Mucosa of rectum (tissue), 2 donors: Measurements from ENCODE around the gene PLD3.
A peak's percentile ranks its signal among the peaks of the same experiment; 100 is the strongest.

Experiments used
- H3K27ac ChIP-seq, 2 donors: one replicate each; pipeline ENCODE4 v1.7.0; 2013; ENCODE audit warnings: inconsistent platforms in 2 of 2, low read depth in 2 of 2, low read length in 2 of 2
- H3K27me3 ChIP-seq, 2 donors: one replicate each; pipeline ENCODE4 v1.7.0; 2013; ENCODE audit warnings: low read length in 2 of 2; ENCODE audit not compliant: control insufficient read depth in 2 of 2, insufficient read depth in 2 of 2
- H3K36me3 ChIP-seq, 2 donors: one replicate each; pipeline ENCODE4 v1.7.0; 2013; ENCODE audit warnings: low read length in 2 of 2; ENCODE audit not compliant: control insufficient read depth in 2 of 2, insufficient read depth in 2 of 2
- H3K4me1 ChIP-seq, 2 donors: one replicate each; pipeline ENCODE4 v1.7.0; 2013; ENCODE audit warnings: low read length in 2 of 2, mild to moderate bottlenecking in 1 of 2; ENCODE audit not compliant: control insufficient read depth in 2 of 2, insufficient read depth in 2 of 2
- H3K4me3 ChIP-seq, 2 donors: one replicate each; pipeline ENCODE4 v1.7.0; 2013; ENCODE audit warnings: low read length in 2 of 2
- H3K9ac ChIP-seq, 2 donors: one replicate each; pipeline ENCODE4 v1.7.0; 2013; ENCODE audit warnings: low read length in 2 of 2, low read depth in 1 of 2, mild to moderate bottlenecking in 1 of 2
- H3K9me3 ChIP-seq, 2 donors: one replicate each; pipeline ENCODE4 v1.7.0; 2013; ENCODE audit warnings: low read length in 2 of 2; ENCODE audit not compliant: control insufficient read depth in 2 of 2
- donor health status: healthy.
- donor health status: Normal muscosa, but diverticular disease.

The PLD3 gene

GRCh38 chr19:40342644-40343311, 5.7 kb upstream of the PLD3 start:
- Histone ChIP-seq H3K27ac (no peak overlapping the region), H3K4me1 (peaks cover 3 to 4% of the 10 kb centered on the region in 2 donors), H3K36me3 (peaks cover 0 to 8% of the 10 kb centered on the region in 2 donors), H3K9me3 (no peaks in the 10 kb centered on the region), H3K9ac (no peak overlapping the region), H3K27me3 (no peaks in the 10 kb centered on the region), H3K4me3 (no peak overlapping the region)

GRCh38 chr19:40344422-40344821, 4.1 kb upstream of the PLD3 start:
- Histone ChIP-seq H3K27me3 (no peaks in the 10 kb centered on the region), H3K9me3 (no peaks in the 10 kb centered on the region), H3K4me3 (no peak overlapping the region), H3K36me3 (peaks cover 0 to 3% of the 10 kb centered on the region in 2 donors), H3K4me1 (peaks cover 8 to 9% of the 10 kb centered on the region in 2 donors), H3K9ac (no peak overlapping the region), H3K27ac (no peak overlapping the region)

- Histone ChIP-seq H3K36me3 (no peaks in the 10 kb centered on the region), H3K4me3 (peak overlapping the region; percentile 75 to 82), H3K9me3 (no peaks in the 10 kb centered on the region), H3K27ac (peak overlapping the region in 1 of 2 donors; percentile 58), H3K4me1 (peaks cover 9% of the 10 kb centered on the region in 2 donors), H3K27me3 (no peaks in the 10 kb centered on the region), H3K9ac (peak overlapping the region; percentile 58 to 74)
These were observed 539 bp downstream of the PLD3 start for GRCh38 chr19:40348961-40349507.

GRCh38 chr19:40355975-40356680, 7.6 kb downstream of the PLD3 start:
- Histone ChIP-seq H3K27me3 (no peaks in the 10 kb centered on the region), H3K9ac (no peak overlapping the region)

GRCh38 chr19:40356681-40357595, 8.4 kb downstream of the PLD3 start:
- H3K36me3 ChIP-seq: no peaks in the 10 kb centered on the region
- no peaks in the 10 kb centered on the region for H3K9me3 ChIP-seq
- no peak overlapping the region for H3K27ac ChIP-seq
- H3K27me3 ChIP-seq: no peaks in the 10 kb centered on the region
- no peak overlapping the region for H3K4me3 ChIP-seq
- H3K9ac ChIP-seq: no peak overlapping the region
- peaks cover 0 to 2% of the 10 kb centered on the region in 2 donors for H3K4me1 ChIP-seq

More at GRCh38 chr19:40355975-40356680, 7.6 kb downstream of the PLD3 start:
- Histone ChIP-seq H3K27ac (no peak overlapping the region), H3K4me3 (no peak overlapping the region), H3K36me3 (no peaks in the 10 kb centered on the region), H3K9me3 (no peaks in the 10 kb centered on the region), H3K4me1 (peaks cover 0 to 2% of the 10 kb centered on the region in 2 donors)

GRCh38 chr19:40357640-40358039, 9.1 kb downstream of the PLD3 start:
- Histone ChIP-seq H3K4me3 (no peak overlapping the region), H3K4me1 (peaks cover 0 to 2% of the 10 kb centered on the region in 2 donors), H3K9me3 (no peaks in the 10 kb centered on the region), H3K27ac (no peak overlapping the region), H3K9ac (no peak overlapping the region), H3K27me3 (no peaks in the 10 kb centered on the region), H3K36me3 (no peaks in the 10 kb centered on the region)

- Histone ChIP-seq H3K27ac (no peak overlapping the region), H3K9ac (no peak overlapping the region), H3K36me3 (no peaks in the 10 kb centered on the region), H3K27me3 (no peaks in the 10 kb centered on the region), H3K4me3 (no peak overlapping the region), H3K9me3 (no peaks in the 10 kb centered on the region), H3K4me1 (peaks cover 0 to 2% of the 10 kb centered on the region in 2 donors)
These were observed 10.3 kb downstream of the PLD3 start for GRCh38 chr19:40358773-40359172.

- Histone ChIP-seq H3K27ac (no peak overlapping the region), H3K4me1 (peaks cover 0 to 2% of the 10 kb centered on the region in 2 donors), H3K9me3 (no peaks in the 10 kb centered on the region), H3K27me3 (no peaks in the 10 kb centered on the region), H3K9ac (no peak overlapping the region), H3K36me3 (no peaks in the 10 kb centered on the region), H3K4me3 (no peak overlapping the region)
These were observed 11.7 kb downstream of the PLD3 start for GRCh38 chr19:40360020-40360707.

- H3K27me3 ChIP-seq: no peaks in the 10 kb centered on the region
- H3K9ac ChIP-seq: no peak overlapping the region
- H3K4me1 ChIP-seq: peaks cover 0 to 2% of the 10 kb centered on the region in 2 donors
- no peak overlapping the region for H3K27ac ChIP-seq
- H3K4me3 ChIP-seq: no peak overlapping the region
- no peaks in the 10 kb centered on the region for H3K9me3 ChIP-seq
- H3K36me3 ChIP-seq: no peaks in the 10 kb centered on the region
These were observed 12.3 kb downstream of the PLD3 start for GRCh38 chr19:40360708-40361241.
